OCI-LY1 (cell line): ENCODE results near the gene HEBP1.

Experiments
- H2AFZ ChIP-seq: fragments of 200-600 bp; sonication (generic), shearing (Covaris generic); 2 replicates; pipeline ENCODE4 v1.6.0; 2014; ENCODE audit warnings: antibody characterized with exemption, mild to moderate bottlenecking, low read length
- H3F3A ChIP-seq: fragments of 200-600 bp; sonication (generic), shearing (Covaris generic); 2 replicates; pipeline ENCODE4 v1.6.0; 2014; ENCODE audit warnings: mild to moderate bottlenecking, antibody characterized with exemption, low read length, moderate library complexity; ENCODE audit not compliant: insufficient read depth
- H3K27ac ChIP-seq: fragments of 200-600 bp; sonication (generic); 2 replicates; pipeline ENCODE4 v1.5.1; 2014; ENCODE audit warnings: low read length, mixed run types, mild to moderate bottlenecking, low read depth; ENCODE audit not compliant: poor library complexity, severe bottlenecking
- H3K27me3 ChIP-seq: fragments of 200-600 bp; sonication (generic); 2 replicates; pipeline ENCODE4 v1.6.0; 2014; ENCODE audit warnings: antibody characterized with exemption, mild to moderate bottlenecking, low read length, moderate library complexity; ENCODE audit not compliant: insufficient read depth
- H3K36me3 ChIP-seq: fragments of 200-600 bp; sonication (generic); 2 replicates; pipeline ENCODE4 v1.6.1; 2014; ENCODE audit warnings: mild to moderate bottlenecking, antibody characterized with exemption, low read length, moderate library complexity, mixed read lengths; ENCODE audit not compliant: insufficient read depth
- H3K4me1 ChIP-seq: fragments of 200-600 bp; sonication (generic); 2 replicates; pipeline ENCODE4 v1.5.1; 2014; ENCODE audit warnings: mild to moderate bottlenecking, low read length, moderate library complexity; ENCODE audit not compliant: insufficient read depth, severe bottlenecking
- H3K4me2 ChIP-seq: fragments of 200-600 bp; sonication (generic), shearing (Covaris generic); 2 replicates; pipeline ENCODE4 v1.6.1; 2014; ENCODE audit warnings: low read length
- H3K4me3 ChIP-seq: fragments of 200-600 bp; sonication (generic); 2 replicates; pipeline ENCODE4 v1.5.1; 2014; ENCODE audit warnings: low read length, low read depth, mild to moderate bottlenecking, mixed read lengths; ENCODE audit not compliant: poor library complexity, severe bottlenecking
- H3K79me2 ChIP-seq: fragments of 200-600 bp; shearing (Covaris generic); 2 replicates; pipeline ENCODE4 v1.6.1; 2016; ENCODE audit warnings: mixed run types, low read length, mixed read lengths; ENCODE audit not compliant: insufficient read depth
- H3K9ac ChIP-seq: fragments of 200-600 bp; sonication (generic), shearing (Covaris generic); 2 replicates; pipeline ENCODE4 v1.6.1; 2014; ENCODE audit warnings: mild to moderate bottlenecking, low read length, mixed read lengths
- H3K9me2 ChIP-seq: fragments of 200-600 bp; sonication (generic), shearing (Covaris generic); 2 replicates; pipeline ENCODE4 v1.6.1; 2014; ENCODE audit warnings: low read depth, mild to moderate bottlenecking, low read length, mixed read lengths
- H3K9me3 ChIP-seq: fragments of 200-600 bp; shearing (Covaris generic); 2 replicates; pipeline ENCODE4 v1.6.1; 2014; ENCODE audit warnings: low read length, mixed read lengths
- H4K20me1 ChIP-seq: fragments of 200-600 bp; sonication (generic), shearing (Covaris generic); 2 replicates; pipeline ENCODE4 v1.6.0; 2016; ENCODE audit warnings: mild to moderate bottlenecking, low read length; ENCODE audit not compliant: insufficient read depth
- CTCF ChIP-seq: fragments of 200-600 bp; sonication (generic), shearing (Covaris generic); IDR thresholded peaks from 2 replicates; pipeline ENCODE4 v1.5.1; 2017; ENCODE audit warnings: mild to moderate bottlenecking, antibody characterized with exemption, low read length, moderate library complexity, mixed read lengths
- EZH2 ChIP-seq: fragments of 200-600 bp; sonication (generic), shearing (Covaris generic); IDR thresholded peaks from 2 replicates; pipeline ENCODE4 v1.8.0; 2017; ENCODE audit warnings: borderline replicate concordance, mixed run types, mild to moderate bottlenecking, antibody characterized with exemption, low read length, moderate library complexity, mixed read lengths

The HEBP1 gene

GRCh38 chr12:13032164-13032563 is 32.1 kb upstream of the HEBP1 start:
- no peaks in the 10 kb centered on the region for H3K27me3 ChIP-seq
- no peak overlapping the region for H3K9ac ChIP-seq
- H3K79me2 ChIP-seq, result no peaks in the 10 kb centered on the region
- no peaks in the 10 kb centered on the region for H3K4me1 ChIP-seq
- H3F3A ChIP-seq, result no peaks in the 10 kb centered on the region
- H2AFZ ChIP-seq, result no peak overlapping the region
- TF ChIP-seq EZH2 (no peak), CTCF (no peak)
- no peak overlapping the region for H3K27ac ChIP-seq
- H3K4me3 ChIP-seq, result no peak overlapping the region
- no peaks in the 10 kb centered on the region for H3K9me3 ChIP-seq
- H3K4me2 ChIP-seq, result no peak overlapping the region
- H3K36me3 ChIP-seq, result no peaks in the 10 kb centered on the region
- no peaks in the 10 kb centered on the region for H4K20me1 ChIP-seq
- H3K9me2 ChIP-seq, result no peaks in the 10 kb centered on the region

GRCh38 chr12:13030541-13031291 is 30.7 kb upstream of the HEBP1 start:
- H3K9me3 ChIP-seq, result no peaks in the 10 kb centered on the region
- no peak overlapping the region for H3K4me2 ChIP-seq
- H3K4me1 ChIP-seq, result no peaks in the 10 kb centered on the region
- no peak overlapping the region for H3K4me3 ChIP-seq
- H4K20me1 ChIP-seq, result no peaks in the 10 kb centered on the region
- H3K9me2 ChIP-seq, result no peaks in the 10 kb centered on the region
- no peak overlapping the region for H2AFZ ChIP-seq
- H3F3A ChIP-seq, result no peaks in the 10 kb centered on the region
- H3K27ac ChIP-seq, result no peak overlapping the region
- H3K36me3 ChIP-seq, result no peaks in the 10 kb centered on the region
- no peak for TF ChIP-seq EZH2
- no peak for TF ChIP-seq CTCF
- no peaks in the 10 kb centered on the region for H3K27me3 ChIP-seq
- no peak overlapping the region for H3K9ac ChIP-seq
- H3K79me2 ChIP-seq, result no peaks in the 10 kb centered on the region

- no peaks in the 10 kb centered on the region for H3K36me3 ChIP-seq
- no peak overlapping the region for H3K4me3 ChIP-seq
- no peaks in the 10 kb centered on the region for H3K79me2 ChIP-seq
- no peak overlapping the region for H3K9ac ChIP-seq
- H2AFZ ChIP-seq, result no peak overlapping the region
- no peaks in the 10 kb centered on the region for H3F3A ChIP-seq
- H3K4me1 ChIP-seq, result no peaks in the 10 kb centered on the region
- H3K27ac ChIP-seq, result no peak overlapping the region
- H3K4me2 ChIP-seq, result no peak overlapping the region
- TF ChIP-seq CTCF, result no peak
- no peak for TF ChIP-seq EZH2
- H3K27me3 ChIP-seq, result no peaks in the 10 kb centered on the region
- H3K9me2 ChIP-seq, result no peaks in the 10 kb centered on the region
- no peaks in the 10 kb centered on the region for H3K9me3 ChIP-seq
- H4K20me1 ChIP-seq, result no peaks in the 10 kb centered on the region
Observed at GRCh38 chr12:13028825-13029570, 28.9 kb upstream of the HEBP1 start.
